Upper lobe of left lung (tissue), 6 donors: ENCODE results near the gene RNU1-1. TPM values are rescaled to one million over a fixed set of nuclear protein-coding genes. Genes with fewer than 3 reads are reported as not detected.

Experiments
- ATAC-seq, 2 donors: fragments of 200-7000 bp; cut with Tn5 transposase; one replicate each; pipeline ENCODE4 v1.9.1; 2022; ENCODE audit warnings: mild to moderate bottlenecking in 2 of 2, moderate library complexity in 2 of 2; ENCODE audit not compliant: low FRiP score in 2 of 2
- DNase-seq, 2 donors: peaks; one replicate each; pipeline ENCODE4 v3.0.0-alpha.2; 2019 to 2020
- H3K27ac ChIP-seq, 4 donors: fragments of 200-600 bp; sonication (generic); one replicate each; pipeline ENCODE4 v1.5.1; 2016 to 2019
- H3K27me3 ChIP-seq, 4 donors: fragments of 200-600 bp; sonication (generic); one replicate each; pipeline ENCODE4 v1.5.1; 2017 to 2019
- H3K36me3 ChIP-seq, 4 donors: fragments of 200-600 bp; sonication (generic); one replicate each; pipeline ENCODE4 v1.5.1; 2016 to 2019
- H3K4me1 ChIP-seq, 4 donors: fragments of 200-600 bp; sonication (generic); one replicate each; pipeline ENCODE4 v1.5.1; 2018 to 2019
- H3K4me3 ChIP-seq, 4 donors: fragments of 200-600 bp; sonication (generic); one replicate each; pipeline ENCODE4 v1.5.1; 2017 to 2019; ENCODE audit warnings: mild to moderate bottlenecking in 2 of 4, moderate library complexity in 1 of 4
- H3K9me3 ChIP-seq, 4 donors: fragments of 200-600 bp; sonication (generic); one replicate each; pipeline ENCODE4 v1.5.1; 2018 to 2019
- EP300 ChIP-seq, 4 donors: sonication (generic); formaldehyde crosslinking; IDR thresholded peaks; one replicate each; pipeline ENCODE4 v1.5.1; 2017; ENCODE audit warnings: antibody characterized with exemption in 4 of 4, control low read depth in 2 of 4
- POLR2A ChIP-seq, 4 donors: fragments of 450-650 bp; IDR thresholded peaks; one replicate each; pipeline ENCODE4 v1.5.1; 2016 to 2017; ENCODE audit warnings: antibody characterized with exemption in 4 of 4, mild to moderate bottlenecking in 2 of 4
- POLR2AphosphoS5 ChIP-seq, 2 donors: sonication (generic); formaldehyde crosslinking; IDR thresholded peaks; one replicate each; pipeline ENCODE4 v1.5.1; 2017; ENCODE audit warnings: antibody characterized with exemption in 2 of 2
- WGBS, 2 donors: methylation state at CpG; one replicate each; pipeline ENCODE4 v1.1.5; 2017 to 2018; 5-methylcytosine and 5-hydroxymethylcytosine counted together
- small RNA-seq, 4 donors: library from RNA; depleted of rRNA; stranded (forward); fragments of <200 nt; gene quantifications; one replicate each; pipeline ENCODE3, GENCODE V24; 2016
- total RNA-seq, 6 donors: library from RNA; depleted of rRNA in 4 of 6; stranded (reverse); fragments of >200 nt in 4 of 6; gene quantifications; one replicate each; pipeline versions ENCODE4 v1.1.0 to v1.2.1, GENCODE V29; 2016 to 2021
- TF ChIP-seq, protein P1 (sequence below), 6 experiments: fragments of 450-650 bp in 4 of 6; fragments of 200-600 bp in 2 of 6; sonication (generic) in 2 of 6; IDR thresholded peaks; one replicate each; pipeline ENCODE4 v1.5.1; 2016 to 2019; ENCODE audit warnings: antibody characterized with exemption in 6 of 6
- donor health status: DM: no; HTN: no; CAD: no; lungs with moderate emphysema.
- donor health status: DM: no; HTN: yes; CAD: no; lungs with severe emphysema.

The RNU1-1 gene
- total RNA-seq, 6 donors from 2014 or later = under 0.01 to 14,413 (median 1,360) TPM

DNA sequence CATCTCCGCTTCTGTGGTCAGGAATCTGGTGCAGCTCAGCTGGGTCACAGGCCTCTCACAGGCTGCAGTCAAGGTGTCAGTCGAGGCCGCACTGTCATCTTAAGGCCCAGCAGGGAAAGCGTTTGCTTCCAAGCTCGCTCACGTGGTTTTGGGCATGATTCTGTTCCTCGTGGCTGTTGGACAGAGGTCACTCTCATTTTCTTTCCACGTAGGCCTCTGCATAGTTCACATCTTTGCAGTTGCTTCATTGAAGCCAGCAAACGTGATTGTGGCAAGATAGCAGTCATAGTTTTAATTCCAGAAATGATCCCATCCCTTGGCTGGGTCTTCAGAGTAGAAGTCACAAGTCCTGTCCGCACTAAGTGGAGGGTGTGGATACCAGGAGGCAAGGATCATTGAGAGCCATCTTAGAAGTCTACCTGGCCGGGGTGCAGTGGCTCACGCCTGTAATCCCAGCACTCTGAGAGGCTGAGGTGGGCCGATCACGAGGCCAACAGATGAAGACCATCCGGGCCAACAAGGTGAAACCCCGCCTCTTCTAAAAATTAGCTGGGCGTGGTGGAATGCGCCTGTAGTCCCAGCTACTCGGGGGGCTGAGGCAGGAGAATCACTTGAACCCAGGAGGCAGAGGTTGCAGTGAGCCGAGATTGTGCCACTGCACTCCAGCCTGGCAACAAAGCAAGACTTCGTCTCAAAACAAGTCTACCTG, 49.0 kb downstream of the RNU1-1 start:
- no peaks in the 10 kb centered on the region for H3K9me3 ChIP-seq
- no peak for DNase-seq
- TF ChIP-seq, protein P1, sequence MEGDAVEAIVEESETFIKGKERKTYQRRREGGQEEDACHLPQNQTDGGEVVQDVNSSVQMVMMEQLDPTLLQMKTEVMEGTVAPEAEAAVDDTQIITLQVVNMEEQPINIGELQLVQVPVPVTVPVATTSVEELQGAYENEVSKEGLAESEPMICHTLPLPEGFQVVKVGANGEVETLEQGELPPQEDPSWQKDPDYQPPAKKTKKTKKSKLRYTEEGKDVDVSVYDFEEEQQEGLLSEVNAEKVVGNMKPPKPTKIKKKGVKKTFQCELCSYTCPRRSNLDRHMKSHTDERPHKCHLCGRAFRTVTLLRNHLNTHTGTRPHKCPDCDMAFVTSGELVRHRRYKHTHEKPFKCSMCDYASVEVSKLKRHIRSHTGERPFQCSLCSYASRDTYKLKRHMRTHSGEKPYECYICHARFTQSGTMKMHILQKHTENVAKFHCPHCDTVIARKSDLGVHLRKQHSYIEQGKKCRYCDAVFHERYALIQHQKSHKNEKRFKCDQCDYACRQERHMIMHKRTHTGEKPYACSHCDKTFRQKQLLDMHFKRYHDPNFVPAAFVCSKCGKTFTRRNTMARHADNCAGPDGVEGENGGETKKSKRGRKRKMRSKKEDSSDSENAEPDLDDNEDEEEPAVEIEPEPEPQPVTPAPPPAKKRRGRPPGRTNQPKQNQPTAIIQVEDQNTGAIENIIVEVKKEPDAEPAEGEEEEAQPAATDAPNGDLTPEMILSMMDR (IDR thresholded peaks at IDR 0.05) = no peak
- TF ChIP-seq POLR2A (IDR thresholded peaks at IDR 0.05) (no peak), EP300 (IDR thresholded peaks at IDR 0.05) (no peak), POLR2AphosphoS5 (IDR thresholded peaks at IDR 0.05) (no peak)
- peaks cover 0 to 63% (median 21%) of the 10 kb centered on the region in 4 donors for H3K36me3 ChIP-seq
- ATAC-seq = no peak
- WGBS, 2 donors = 96% methylated on average over 21 of the region's 21 CpGs
- no peak overlapping the region for H3K27ac ChIP-seq
- H3K4me1 ChIP-seq = no peaks in the 10 kb centered on the region
- H3K4me3 ChIP-seq = no peak overlapping the region
- H3K27me3 ChIP-seq = no peaks in the 10 kb centered on the region

Small RNA genes within 50 kb of the gene (small RNA-seq; reads per million reads assigned to genes)
- gene RNU1-1 (0 reads per million in 4 donors), gene RNU1-6P (0 reads per million in 4 donors)

Other genes starting within 250 kb of the RNU1-1 start
- gene FBXO42, start 161.8 kb downstream of the RNU1-1 start, total RNA-seq = 10 to 100 TPM; 20.8 to 41.9 (median 24.0) TPM
- 100 to 1,000 TPM in 2 of 6 donors, 10 to 100 TPM in 4; 30.4 to 136 (median 58.3) TPM for gene SZRD1, start 147.0 kb downstream of the RNU1-1 start, total RNA-seq
- not detected for gene SPATA21, start 76.9 kb downstream of the RNU1-1 start, total RNA-seq
- 10 to 100 TPM; 61.9 to 96.4 (median 87.1) TPM for gene NECAP2, start 73.6 kb downstream of the RNU1-1 start, total RNA-seq
- 10 to 100 TPM; 31.6 to 81.7 (median 34.3) TPM for gene NBPF1, start 99.3 kb upstream of the RNU1-1 start, total RNA-seq
- gene RNU1-3, start 152.7 kb upstream of the RNU1-1 start, total RNA-seq = over 10,000 TPM in 1 of 6 donors, 1,000 to 10,000 TPM in 2, under 1 TPM in 3; under 0.01 to 14,413 (median 1,360) TPM
- over 10,000 TPM in 1 of 6 donors, 1,000 to 10,000 TPM in 2, under 1 TPM in 3; under 0.01 to 14,413 (median 1,360) TPM for gene RNU1-4, start 226.2 kb upstream of the RNU1-1 start, total RNA-seq